ENCODE results near the gene ABCA7.
A peak's percentile ranks its signal among the peaks of the same experiment; 100 is the strongest.

Gene ABCA7

DNA sequence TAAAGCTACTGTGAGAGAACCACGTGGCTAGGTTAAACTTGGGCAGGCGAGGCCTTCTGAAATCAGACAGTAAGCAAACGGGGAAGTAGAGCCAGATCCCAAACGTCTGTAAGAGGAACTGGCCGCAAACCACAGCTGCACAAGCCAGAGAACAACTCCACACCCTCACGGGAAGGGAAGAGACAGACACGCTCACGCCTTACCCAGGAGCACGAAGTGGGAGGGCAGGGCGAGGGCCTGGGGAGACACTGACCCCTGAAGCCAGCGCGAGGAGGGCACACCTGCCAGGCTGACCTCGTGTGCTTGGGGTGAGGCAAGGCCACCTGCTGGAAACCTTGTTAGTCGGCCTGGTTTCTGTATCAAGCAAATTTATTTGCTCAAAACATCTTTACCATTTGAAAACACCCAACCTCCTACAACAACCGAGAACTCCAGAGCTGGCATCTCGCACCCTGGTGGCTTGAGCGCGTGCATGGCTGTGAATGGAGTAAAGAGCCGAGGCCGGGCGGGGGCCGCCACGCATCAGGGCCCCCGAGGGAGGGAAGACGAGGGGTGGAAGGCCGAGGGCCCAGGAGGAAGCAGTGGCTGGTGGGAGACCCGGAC is 48.0 kb downstream of the ABCA7 start:
- DNase-seq (ENCODE audit: low spot score) = no peak

DNA sequence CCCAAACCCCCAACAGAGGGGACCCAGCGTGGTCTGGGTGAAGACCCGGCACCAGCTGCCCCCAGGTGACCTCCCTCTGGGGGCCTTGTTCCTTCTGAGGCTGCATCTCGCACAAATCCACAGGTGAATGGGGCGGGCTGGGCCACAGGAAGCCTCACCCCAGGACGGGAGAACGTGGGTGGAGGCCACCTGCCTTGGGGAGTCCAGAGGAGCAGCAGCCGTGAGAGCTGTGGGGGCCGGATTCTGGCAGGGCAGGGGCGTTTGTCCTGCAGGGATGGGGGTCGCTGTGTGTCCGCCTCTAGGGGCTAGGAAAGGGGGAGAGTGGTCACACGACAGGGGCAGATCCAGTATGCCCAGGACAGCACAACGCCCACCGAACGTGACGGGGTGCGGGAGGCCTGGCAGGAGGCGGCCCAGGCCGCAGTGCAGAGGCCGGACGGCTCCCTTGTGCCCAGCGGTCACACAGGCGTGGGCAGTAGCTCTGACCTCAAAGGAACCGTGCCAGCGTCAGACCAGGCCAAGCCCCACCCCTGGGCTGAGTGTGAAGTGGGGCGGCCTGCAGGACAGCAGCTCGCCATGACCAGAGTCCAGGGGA is 48.6 kb downstream of the ABCA7 start:
- DNase-seq (ENCODE audit: low spot score) = no peak

- no peak for DNase-seq (ENCODE audit: low spot score)
Measured at GRCh38 chr19:1089126-1089771, 49.3 kb downstream of the ABCA7 start.

GRCh38 chr19:1089891-1090290 is 50.0 kb downstream of the ABCA7 start:
- no peak for DNase-seq (ENCODE audit: low spot score)

DNA sequence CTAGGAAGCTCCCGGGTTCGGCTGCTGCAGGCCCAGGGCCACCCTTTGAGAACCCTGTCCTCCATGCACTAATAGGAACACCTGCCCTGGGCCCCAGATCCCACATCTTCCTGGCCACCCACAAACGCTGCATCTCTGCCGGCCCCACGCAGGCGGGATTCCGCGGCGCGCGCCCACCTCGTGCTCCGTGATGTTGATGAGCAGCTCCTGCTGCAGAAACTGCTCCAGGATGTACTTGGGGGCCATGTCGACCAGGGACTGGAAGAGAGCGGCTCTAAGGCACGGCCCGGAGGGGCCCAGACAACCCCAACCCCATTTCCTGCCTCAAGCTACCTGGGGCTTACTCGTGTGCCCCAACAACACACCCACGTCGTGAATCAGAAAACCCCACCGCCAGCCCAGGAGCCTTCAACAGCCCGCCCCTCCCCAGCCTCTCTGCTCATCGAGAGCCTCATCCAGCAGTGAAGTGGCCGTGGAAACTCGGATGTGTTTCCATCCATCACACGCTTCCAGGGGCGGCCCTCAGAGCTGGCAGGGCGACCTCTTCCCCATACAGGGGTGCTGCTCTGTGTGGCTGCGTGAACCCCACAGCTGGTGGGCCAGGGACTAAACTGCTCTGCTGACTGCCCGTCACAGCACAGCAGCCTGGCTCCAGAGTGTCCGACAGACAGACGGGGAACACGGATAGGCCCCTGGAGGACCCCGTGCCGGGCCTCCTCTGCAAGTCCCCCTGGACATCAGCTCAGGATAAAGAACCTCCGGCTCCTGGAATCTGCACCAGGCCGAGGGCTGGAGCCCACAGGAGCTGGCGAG is 51.0 kb downstream of the ABCA7 start:
- no peak for DNase-seq (ENCODE audit: low spot score)

GRCh38 chr19:1091544-1092175 is 51.8 kb downstream of the ABCA7 start:
- DNase-seq (ENCODE audit: low spot score) = no peak

- DNase-seq (ENCODE audit: low spot score) = no peak
Measured at GRCh38 chr19:1093330-1093729, 53.4 kb downstream of the ABCA7 start.

GRCh38 chr19:1093811-1094553 is 54.1 kb downstream of the ABCA7 start:
- no peak for DNase-seq (ENCODE audit: low spot score)

DNA sequence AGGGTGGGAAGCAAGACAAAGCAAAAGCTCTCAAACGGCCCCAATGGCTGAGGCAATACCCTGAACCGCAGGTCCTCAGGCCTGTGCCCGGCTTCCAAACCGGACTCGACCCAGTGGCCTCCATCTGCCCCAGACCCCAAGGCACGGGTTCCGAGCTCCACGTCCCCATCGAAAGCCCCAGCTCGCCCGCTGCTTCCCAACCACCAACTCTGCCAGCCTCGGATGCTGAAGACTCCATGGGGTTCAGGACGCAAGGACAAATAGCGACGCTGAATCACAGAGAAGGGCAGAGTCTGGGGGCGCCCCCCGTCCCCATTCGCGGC is 54.7 kb downstream of the ABCA7 start:
- DNase-seq (ENCODE audit: low spot score) = no peak

DNA sequence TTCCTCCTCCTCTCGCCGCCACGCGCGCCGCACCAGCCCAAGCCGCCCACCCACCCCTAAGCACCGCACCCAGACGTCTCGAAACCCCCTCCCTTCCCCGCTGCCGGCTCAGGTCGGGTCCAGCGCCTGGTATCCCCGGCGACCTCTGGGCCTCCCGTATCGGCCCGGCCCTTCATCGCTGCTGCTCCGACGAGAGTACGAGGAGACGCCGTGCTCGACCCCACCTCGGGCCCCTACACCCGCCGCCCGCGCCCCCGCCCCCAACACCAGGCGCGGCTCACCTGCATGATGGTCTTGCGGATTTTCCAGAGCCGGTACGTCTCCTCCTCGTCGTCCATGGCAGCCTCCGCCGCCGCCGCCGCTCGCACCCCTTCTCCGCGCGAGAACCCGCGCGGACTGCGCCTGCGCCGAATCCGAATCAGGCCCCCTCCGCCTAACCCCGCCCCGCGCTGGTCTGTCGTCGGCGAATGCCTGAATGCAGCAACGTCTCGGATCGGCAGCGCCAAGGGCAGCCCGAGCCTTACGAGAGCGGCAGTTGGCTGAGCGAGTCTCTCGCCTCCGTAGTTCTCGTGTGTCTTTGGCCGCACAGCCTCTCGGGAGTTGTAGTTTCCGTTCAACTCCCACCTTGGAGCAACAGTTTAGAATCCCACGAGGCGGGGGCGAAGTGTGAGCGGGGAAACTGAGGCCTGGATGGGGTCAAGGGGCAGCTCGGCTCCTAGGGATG is 55.2 kb downstream of the ABCA7 start, which contains the start of gene POLR2E:
TSS of gene POLR2E (minus strand) at position 398 of the 724 bp plus-strand sequence. CDS start at position 338, 60 bp downstream.
- peak; percentile 98 for DNase-seq (ENCODE audit: low spot score)

DNA sequence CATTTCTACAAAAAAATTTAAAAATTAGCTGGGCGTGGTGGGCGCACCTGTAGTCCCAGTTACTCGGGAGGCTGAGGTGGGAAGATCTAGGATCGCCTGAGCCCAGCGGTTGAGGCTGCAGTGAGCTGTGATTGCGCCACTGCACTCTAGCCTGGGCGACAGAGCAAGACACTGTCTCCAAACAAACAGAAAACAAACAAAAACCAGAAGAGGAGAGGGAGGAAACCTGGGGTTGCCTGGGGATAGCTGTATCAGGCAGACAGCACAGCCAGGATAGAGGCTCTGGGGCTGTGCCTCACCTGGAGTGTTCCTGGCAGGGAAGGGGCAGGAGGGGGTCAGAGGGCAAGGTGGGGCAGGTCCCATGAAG is 57.9 kb downstream of the ABCA7 start:
- no peak for DNase-seq (ENCODE audit: low spot score)

- DNase-seq (ENCODE audit: low spot score) = no peak
Measured at GRCh38 chr19:1098177-1099051, 58.5 kb downstream of the ABCA7 start.

- DNase-seq (ENCODE audit: low spot score) = no peak
Measured at GRCh38 chr19:1101337-1101698, 61.4 kb downstream of the ABCA7 start.

DNA sequence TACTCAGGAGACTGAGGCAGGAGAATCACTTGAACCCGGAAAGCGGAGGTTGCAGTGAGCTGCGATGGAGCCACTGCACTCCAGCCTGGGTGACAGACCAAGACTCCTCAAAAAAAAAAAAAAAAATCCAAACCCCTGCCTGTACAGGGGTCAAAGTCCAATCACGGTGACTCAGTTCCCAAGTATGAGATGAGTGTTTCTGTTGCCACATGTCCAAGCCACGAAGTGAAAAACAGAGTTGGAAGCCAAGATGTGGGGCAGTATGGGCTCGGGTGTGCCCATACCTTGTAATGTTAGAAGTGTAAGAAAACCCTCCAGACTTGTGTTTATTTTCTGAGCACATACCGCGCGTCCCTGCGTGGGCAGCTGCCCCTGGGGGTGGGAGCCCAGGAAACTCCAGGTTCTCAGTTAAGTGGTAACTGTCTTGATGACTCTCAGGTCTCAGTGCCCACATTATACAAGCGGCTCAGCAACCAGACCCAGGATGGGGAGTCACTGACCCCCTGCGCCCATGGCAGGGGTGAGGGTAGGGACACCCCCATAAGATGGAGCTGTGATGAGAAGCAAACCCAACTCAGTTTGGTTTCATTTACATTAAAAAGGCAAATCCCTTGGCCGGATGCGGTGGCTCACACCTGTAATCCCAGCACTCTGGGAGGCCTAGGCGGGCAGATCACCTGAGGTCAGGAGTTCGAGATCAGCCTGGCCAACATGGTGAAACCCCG is 62.7 kb downstream of the ABCA7 start:
- no peak for DNase-seq (ENCODE audit: low spot score)

GRCh38 chr19:1103132-1103707 is 63.3 kb downstream of the ABCA7 start:
- DNase-seq (ENCODE audit: low spot score) = no peak

- peak; percentile 99 for DNase-seq (ENCODE audit: low spot score)
Measured at GRCh38 chr19:1103708-1104310, 63.9 kb downstream of the ABCA7 start, which contains the start of gene GPX4. Gene GPX4, plus strand, starts transcription at chr19:1103994. Its CDS starts 50 bp downstream, at chr19:1104044.

DNA sequence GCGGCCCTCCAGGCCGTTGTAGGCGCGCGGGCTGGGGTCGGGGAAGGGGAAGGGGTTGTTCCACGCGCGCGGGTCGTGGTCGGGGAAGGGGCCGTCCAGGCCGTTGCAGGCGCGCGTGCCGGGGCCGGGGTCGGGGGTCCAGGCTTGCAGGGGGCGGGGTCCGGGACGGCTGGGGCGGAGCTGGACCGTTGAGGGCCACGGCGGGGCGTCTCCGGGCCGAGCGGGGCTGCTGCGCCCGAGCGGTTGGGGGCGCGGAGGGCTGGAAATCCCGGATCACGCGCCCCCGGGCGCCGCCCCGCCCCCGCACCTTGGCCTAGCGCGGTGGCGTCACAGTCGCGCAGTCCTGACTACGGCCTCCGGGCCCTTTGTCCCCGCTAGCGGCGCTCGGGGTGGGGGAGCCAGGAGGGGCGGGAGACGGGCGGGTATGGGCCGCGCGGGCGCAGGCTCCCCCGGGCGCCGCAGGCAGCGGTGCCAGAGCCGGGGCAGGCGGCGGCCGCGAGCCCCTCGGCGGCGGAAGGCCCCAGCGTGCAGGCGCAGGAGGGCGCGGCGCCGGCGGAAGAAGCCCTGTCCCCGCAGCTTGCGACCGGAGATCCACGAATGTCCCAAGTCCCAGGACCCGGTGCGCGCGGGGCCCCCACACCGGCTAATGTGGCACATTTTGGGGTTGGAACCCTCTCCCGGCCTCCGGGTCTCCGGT is 64.6 kb downstream of the ABCA7 start:
- DNase-seq (ENCODE audit: low spot score) = peak; percentile 83
